ENCODE results near the gene PPP1R17. TPM values are rescaled to one million over a fixed set of nuclear protein-coding genes. Genes with fewer than 3 reads are reported as not detected.

The PPP1R17 gene
- polyA plus RNA-seq, 4 donors = not detected

Other genes starting within 250 kb of the PPP1R17 start
- gene ITPRID1, start 173.1 kb upstream of the PPP1R17 start, polyA plus RNA-seq (ENCODE audit: insufficient read length in 4 of 4) = under 1 TPM in 1 of 4 donors, not detected in 3; 0.01 TPM

Data from right renal pelvis (tissue), 4 donors.